PC-9 (cell line): ENCODE measurements around the gene GPR149. TPM values are rescaled to one million over a fixed set of nuclear protein-coding genes. Genes with fewer than 3 reads are reported as not detected.

Experiments used
- BruUV-seq: library from RNA; stranded (reverse); fragments of 400-500 nt; replicated peaks from 2 replicates; lab custom pipeline; 2021; lab: Mats Ljungman, UMichigan
- CTCF ChIA-PET: fragments of 300-600 bp; sonication (Branson Sonifier 250); formaldehyde crosslinking; loops from one replicate; lab custom pipeline; 2022; ENCODE audit warnings: antibody characterized with exemption; lab: Charles Lee
- POLR2A ChIA-PET: fragments of 300-600 bp; sonication (Branson Sonifier 250); formaldehyde crosslinking; loops from one replicate; lab custom pipeline; 2022; ENCODE audit warnings: antibody characterized with exemption; ENCODE audit not compliant: unreplicated experiment; lab: Charles Lee
- DNase-seq, 2 experiments: peaks; one replicate each; pipeline versions ENCODE4 v3.0.0 to v3.0.0-alpha.2; 2015 to 2022; ENCODE audit warnings: mixed read lengths in 1 of 2
- H2AFZ ChIP-seq: fragments of 200-600 bp; sonication (generic); 2 replicates; pipeline ENCODE4 v1.8.1; 2017; ENCODE audit warnings: antibody characterized with exemption
- H3F3A ChIP-seq: fragments of 200-600 bp; sonication (generic); 2 replicates; pipeline ENCODE4 v1.8.1; 2017; ENCODE audit warnings: antibody characterized with exemption, mild to moderate bottlenecking, low read depth; ENCODE audit not compliant: insufficient read depth
- H3K27ac ChIP-seq: fragments of 200-600 bp; sonication (generic); 2 replicates; pipeline ENCODE4 v1.6.1; 2016; ENCODE audit warnings: mixed run types
- H3K27me3 ChIP-seq: fragments of 200-600 bp; sonication (generic); 2 replicates; pipeline ENCODE4 v1.6.1; 2016; ENCODE audit warnings: low read depth, mixed run types; ENCODE audit not compliant: insufficient read depth
- H3K36me3 ChIP-seq: fragments of 200-600 bp; sonication (generic); 2 replicates; pipeline ENCODE4 v1.6.1; 2016; ENCODE audit warnings: low read depth, mixed run types
- H3K4me1 ChIP-seq: fragments of 200-600 bp; sonication (generic); replicated peaks from 2 replicates; pipeline ENCODE4 v1.6.1; 2016; ENCODE audit warnings: mixed run types; ENCODE audit not compliant: insufficient read depth
- H3K4me2 ChIP-seq: fragments of 200-600 bp; sonication (generic); 2 replicates; pipeline ENCODE4 v1.6.1; 2017; ENCODE audit warnings: mixed run types
- H3K4me3 ChIP-seq: fragments of 200-600 bp; sonication (generic); 2 replicates; pipeline ENCODE4 v1.6.1; 2016; ENCODE audit warnings: mixed run types
- H3K79me2 ChIP-seq: fragments of 200-600 bp; sonication (generic); 2 replicates; pipeline ENCODE4 v1.6.1; 2017; ENCODE audit warnings: low read depth, mixed run types
- H3K9me2 ChIP-seq: fragments of 200-600 bp; sonication (generic); 2 replicates; pipeline ENCODE4 v1.8.1; 2017; ENCODE audit warnings: mild to moderate bottlenecking; ENCODE audit not compliant: insufficient read depth
- H3K9me3 ChIP-seq: fragments of 200-600 bp; sonication (generic); 2 replicates; pipeline ENCODE4 v1.8.1; 2016; ENCODE audit warnings: low read depth; ENCODE audit not compliant: insufficient read depth
- H4K20me1 ChIP-seq: fragments of 200-600 bp; sonication (generic); 2 replicates; pipeline ENCODE4 v1.8.1; 2017; ENCODE audit not compliant: insufficient read depth
- CTCF ChIP-seq: fragments of 200-600 bp; sonication (generic); conservative IDR thresholded peaks from 2 replicates; pipeline ENCODE4 v1.6.1; 2017; ENCODE audit warnings: mixed run types, antibody characterized with exemption, mild to moderate bottlenecking, moderate library complexity
- EZH2 ChIP-seq: fragments of 200-600 bp; sonication (generic); IDR thresholded peaks from 2 replicates; pipeline ENCODE4 v1.8.0; 2017; ENCODE audit warnings: antibody characterized with exemption, low read depth
- intact Hi-C: fragments of 100-400 bp; cut with micrococcal nuclease; formaldehyde crosslinking; loops from one replicate; pipeline ENCODE4 v1.10.0; 2022; ENCODE audit not compliant: unreplicated experiment
- total RNA-seq: library from RNA; stranded (reverse); gene quantifications from 2 replicates; pipeline ENCODE4 v1.2.3, GENCODE V29; 2021

The GPR149 gene
- total RNA-seq, 1 experiment from 2014 or later: not detected

- no peak overlapping the region for H3K27ac ChIP-seq
- H2AFZ ChIP-seq: no peak overlapping the region
- no peak overlapping the region for H3K4me3 ChIP-seq
- no peaks in the 10 kb centered on the region for H3K4me1 ChIP-seq
- no TSS peak for BruUV-seq
- no peak for TF ChIP-seq EZH2
- TF ChIP-seq CTCF: no peak
- ChIA-PET CTCF (no interaction called here), POLR2A (no interaction called here)
- H3K36me3 ChIP-seq: peaks cover 65% of the 10 kb centered on the region
- no peaks in the 10 kb centered on the region for H3K9me2 ChIP-seq
- intact Hi-C loops: no loop called here
- H3K79me2 ChIP-seq: no peaks in the 10 kb centered on the region
- H3K27me3 ChIP-seq: no peaks in the 10 kb centered on the region
- no peaks in the 10 kb centered on the region; the same call in 1 of the 2 replicates for H4K20me1 ChIP-seq
- H3F3A ChIP-seq: no peaks in the 10 kb centered on the region
- H3K9me3 ChIP-seq: no peaks in the 10 kb centered on the region
- DNase-seq: no peak
- no peak overlapping the region for H3K4me2 ChIP-seq
Measured at GRCh38 chr3:154304936-154305335, 125.1 kb downstream of the GPR149 start.

- Histone ChIP-seq H4K20me1 (no peaks in the 10 kb centered on the region; the same call in 1 of the 2 replicates), H3F3A (no peaks in the 10 kb centered on the region), H3K9me3 (no peaks in the 10 kb centered on the region), H3K27ac (no peak overlapping the region), H3K79me2 (no peaks in the 10 kb centered on the region), H3K4me3 (no peak overlapping the region), H3K9me2 (no peaks in the 10 kb centered on the region), H3K4me2 (no peak overlapping the region), H2AFZ (no peak overlapping the region), H3K27me3 (no peaks in the 10 kb centered on the region), H3K36me3 (peaks cover 64% of the 10 kb centered on the region), H3K4me1 (no peaks in the 10 kb centered on the region)
- TF ChIP-seq EZH2 (no peak), CTCF (no peak)
- intact Hi-C loops: no loop called here
- CTCF ChIA-PET: no interaction called here
- POLR2A ChIA-PET: no interaction called here
- DNase-seq: no peak
- BruUV-seq: no TSS peak
Measured at GRCh38 chr3:154304116-154304786, 125.7 kb downstream of the GPR149 start.

- no peaks in the 10 kb centered on the region for H3K79me2 ChIP-seq
- no peak overlapping the region for H3K4me3 ChIP-seq
- no peak overlapping the region for H3K4me2 ChIP-seq
- no peaks in the 10 kb centered on the region for H3K4me1 ChIP-seq
- no peaks in the 10 kb centered on the region for H3K9me3 ChIP-seq
- H3K9me2 ChIP-seq: no peaks in the 10 kb centered on the region
- intact Hi-C loops: no loop called here
- no peaks in the 10 kb centered on the region; the same call in 1 of the 2 replicates for H4K20me1 ChIP-seq
- no peak for TF ChIP-seq CTCF
- no peak for TF ChIP-seq EZH2
- CTCF ChIA-PET: no interaction called here
- H3K27me3 ChIP-seq: no peaks in the 10 kb centered on the region
- H3K27ac ChIP-seq: no peak overlapping the region
- no TSS peak for BruUV-seq
- POLR2A ChIA-PET: no interaction called here
- DNase-seq: no peak
- H3F3A ChIP-seq: no peaks in the 10 kb centered on the region
- peaks cover 72% of the 10 kb centered on the region for H3K36me3 ChIP-seq
- no peak overlapping the region for H2AFZ ChIP-seq
Measured at GRCh38 chr3:154301561-154301960, 128.4 kb downstream of the GPR149 start.
